Ascending aorta (tissue), 2 donors: ENCODE data around the gene OVCA2. TPM values are rescaled to one million over a fixed set of nuclear protein-coding genes. Genes with fewer than 3 reads are reported as not detected.
A peak's percentile ranks its signal among the peaks of the same experiment; 100 is the strongest.

Experiments
- DNase-seq, 2 donors: peaks; one replicate each; pipeline ENCODE4 v3.0.0-alpha.2; 2019; ENCODE audit warnings: low spot score in 2 of 2
- H3K27ac ChIP-seq, 2 donors: fragments of 200-600 bp; sonication (generic); one replicate each; pipeline ENCODE4 v1.5.1; 2016 to 2017; ENCODE audit warnings: mild to moderate bottlenecking in 1 of 2
- H3K27me3 ChIP-seq: fragments of 200-600 bp; sonication (generic); one replicate; pipeline ENCODE4 v1.5.1; 2017
- H3K36me3 ChIP-seq, 2 donors: fragments of 200-600 bp; sonication (generic); one replicate each; pipeline ENCODE4 v1.5.1; 2016
- H3K4me1 ChIP-seq, 2 donors: fragments of 200-600 bp; sonication (generic); one replicate each; pipeline ENCODE4 v1.5.1; 2016 to 2017; ENCODE audit warnings: mild to moderate bottlenecking in 1 of 2
- H3K4me3 ChIP-seq, 2 donors: fragments of 200-600 bp; sonication (generic); one replicate each; pipeline ENCODE4 v1.5.1; 2016 to 2017; ENCODE audit warnings: mild to moderate bottlenecking in 1 of 2
- H3K9me3 ChIP-seq, 2 donors: fragments of 200-600 bp; sonication (generic); one replicate each; pipeline ENCODE4 v1.5.1; 2016
- intact Hi-C: fragments of 100-400 bp; cut with DNase I; formaldehyde crosslinking; loops from one replicate; pipeline ENCODE4 v1.15.1; 2023
- total RNA-seq: library from RNA; depleted of rRNA; stranded (reverse); fragments of >200 nt; gene quantifications from one replicate; pipeline ENCODE4 v1.1.0, GENCODE V29; 2016
- TF ChIP-seq, protein P1 (sequence below), 3 experiments: fragments of 200-600 bp in 2 of 3; fragments of 450-650 bp in 1 of 3; sonication (generic) in 2 of 3; IDR thresholded peaks; one replicate each; pipeline ENCODE4 v1.5.1; 2016 to 2019; ENCODE audit warnings: antibody characterized with exemption in 3 of 3, mild to moderate bottlenecking in 1 of 3, moderate library complexity in 1 of 3

OVCA2 gene
- total RNA-seq, 1 donor from 2014 or later, result 71.3 TPM

DNA sequence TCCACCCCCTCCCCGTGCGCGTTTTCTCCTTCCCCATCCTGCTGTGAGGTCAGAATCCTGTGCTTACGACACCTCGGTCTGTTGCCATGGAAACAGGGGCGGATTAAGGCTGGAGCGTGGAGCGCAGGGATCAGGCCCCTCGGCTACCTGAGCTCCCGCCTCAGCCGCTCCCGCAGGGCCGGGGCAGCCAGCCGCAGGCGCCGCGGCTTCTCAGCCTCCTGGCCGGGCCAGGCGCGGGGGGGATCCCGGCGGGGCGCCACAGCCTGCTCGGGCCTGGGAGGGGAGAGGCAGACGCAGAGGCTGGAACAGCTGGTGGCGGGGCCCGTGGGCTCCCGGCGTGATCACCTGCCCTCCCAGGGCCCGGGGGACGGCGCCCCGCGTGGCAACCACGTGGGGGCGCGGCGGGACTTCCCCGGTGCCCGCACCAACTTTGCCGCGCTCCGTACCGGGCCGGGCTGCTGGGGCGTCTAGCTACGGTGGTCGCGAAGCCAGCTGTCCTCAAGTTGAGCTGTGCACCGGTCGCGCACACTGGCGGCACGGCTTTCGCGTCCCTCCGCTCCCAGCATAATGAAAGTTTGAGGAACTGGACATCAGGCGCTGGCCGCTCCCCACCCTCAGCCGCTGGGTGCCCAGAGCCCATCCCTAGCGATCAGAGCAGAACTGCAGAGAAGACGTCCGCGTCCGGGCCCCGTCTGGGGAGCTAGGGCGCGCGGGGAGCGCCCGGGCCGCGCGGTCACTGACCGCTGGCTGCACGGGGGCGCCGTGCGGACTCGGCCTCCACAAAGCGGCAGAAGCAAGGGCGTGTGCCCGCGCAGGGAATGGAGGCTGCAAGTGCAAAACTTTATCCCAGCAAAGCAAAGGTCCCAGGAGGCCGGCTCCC, 17.9 kb upstream of the OVCA2 start:
- DNase-seq, result peak in 1 of 2 donors; percentile 79
- intact Hi-C loops, result no loop called here

DNA sequence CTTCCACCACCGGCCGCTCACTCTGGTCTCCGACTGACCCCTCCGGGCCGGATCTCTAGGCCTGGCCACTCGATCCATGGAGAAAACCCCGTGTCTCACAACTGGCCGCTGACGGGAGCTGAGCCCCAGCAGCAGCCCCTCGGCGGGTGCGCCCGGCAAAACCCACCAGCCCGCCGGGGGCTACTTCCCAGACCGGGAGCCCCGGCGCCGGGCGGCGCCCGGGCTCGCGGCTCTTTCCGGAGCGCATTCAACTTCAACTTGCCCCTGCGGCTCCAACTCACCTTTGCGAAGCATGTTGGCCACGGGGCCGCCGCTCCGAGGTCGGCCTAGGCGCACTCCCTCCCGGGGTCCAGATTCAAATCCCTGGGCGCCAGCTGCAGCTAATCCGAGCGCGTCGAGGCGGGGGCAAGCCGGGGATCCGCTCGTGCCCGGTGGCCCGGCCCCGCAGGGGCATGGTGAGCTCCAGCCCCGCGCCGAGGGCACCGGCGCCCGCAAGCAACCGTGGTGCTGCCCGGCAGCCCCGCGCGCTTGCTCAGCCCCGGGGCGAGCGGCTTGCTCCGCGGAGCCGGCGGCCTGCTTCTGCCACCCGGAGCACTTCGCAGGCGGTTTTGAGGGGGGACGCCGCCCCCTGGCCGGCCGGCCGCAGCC, 17.1 kb upstream of the OVCA2 start:
- intact Hi-C loops, result loop anchor here (5.0 kb wide), 1 partner anchor 37 kb away; no protein-coding TSS in a partner anchor
- TF ChIP-seq, protein P1, sequence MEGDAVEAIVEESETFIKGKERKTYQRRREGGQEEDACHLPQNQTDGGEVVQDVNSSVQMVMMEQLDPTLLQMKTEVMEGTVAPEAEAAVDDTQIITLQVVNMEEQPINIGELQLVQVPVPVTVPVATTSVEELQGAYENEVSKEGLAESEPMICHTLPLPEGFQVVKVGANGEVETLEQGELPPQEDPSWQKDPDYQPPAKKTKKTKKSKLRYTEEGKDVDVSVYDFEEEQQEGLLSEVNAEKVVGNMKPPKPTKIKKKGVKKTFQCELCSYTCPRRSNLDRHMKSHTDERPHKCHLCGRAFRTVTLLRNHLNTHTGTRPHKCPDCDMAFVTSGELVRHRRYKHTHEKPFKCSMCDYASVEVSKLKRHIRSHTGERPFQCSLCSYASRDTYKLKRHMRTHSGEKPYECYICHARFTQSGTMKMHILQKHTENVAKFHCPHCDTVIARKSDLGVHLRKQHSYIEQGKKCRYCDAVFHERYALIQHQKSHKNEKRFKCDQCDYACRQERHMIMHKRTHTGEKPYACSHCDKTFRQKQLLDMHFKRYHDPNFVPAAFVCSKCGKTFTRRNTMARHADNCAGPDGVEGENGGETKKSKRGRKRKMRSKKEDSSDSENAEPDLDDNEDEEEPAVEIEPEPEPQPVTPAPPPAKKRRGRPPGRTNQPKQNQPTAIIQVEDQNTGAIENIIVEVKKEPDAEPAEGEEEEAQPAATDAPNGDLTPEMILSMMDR (IDR thresholded peaks at IDR 0.05), result no peak
- Histone ChIP-seq H3K4me3 (peak overlapping the region; percentile 64 to 69), H3K4me1 (peaks cover 0 to 19% of the 10 kb centered on the region in 2 donors), H3K36me3 (no peaks in the 10 kb centered on the region), H3K9me3 (no peaks in the 10 kb centered on the region), H3K27ac (no peak overlapping the region), H3K27me3 (no peaks in the 10 kb centered on the region)
- DNase-seq, result no peak

More for the DNA sequence above, 17.9 kb upstream of the OVCA2 start:
- Histone ChIP-seq H3K4me3 (peak overlapping the region; percentile 64 to 69), H3K4me1 (peaks cover 0 to 17% of the 10 kb centered on the region in 2 donors), H3K9me3 (no peaks in the 10 kb centered on the region), H3K27me3 (no peaks in the 10 kb centered on the region), H3K36me3 (no peaks in the 10 kb centered on the region), H3K27ac (no peak overlapping the region)
- TF ChIP-seq, protein P1 (IDR thresholded peaks at IDR 0.05), result no peak

DNA sequence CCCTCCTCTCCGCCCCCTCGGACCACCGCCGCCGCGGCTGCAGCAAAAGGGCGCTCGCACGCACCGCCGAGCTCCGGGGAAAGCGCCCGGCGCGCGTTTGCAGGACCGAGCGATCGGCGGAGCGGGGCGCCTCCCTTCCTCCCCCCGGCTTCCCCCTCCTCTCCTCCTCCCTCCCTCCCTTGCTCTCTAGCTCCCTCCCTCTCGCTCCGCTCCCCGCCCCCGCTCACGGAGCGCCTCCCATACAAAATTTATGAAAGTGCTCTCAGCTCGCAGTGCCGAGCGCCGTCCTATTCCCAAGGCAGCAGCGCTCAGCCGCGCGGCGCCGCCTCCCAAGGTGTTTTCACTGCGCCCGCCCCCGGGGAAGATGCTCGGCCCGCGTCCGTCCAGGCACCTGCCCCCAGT, 16.6 kb upstream of the OVCA2 start, which contains the start of gene RTN4RL1:
Gene RTN4RL1 (minus strand): TSS at position 115 of the 402 bp plus-strand sequence. CDS start 469 bp downstream, outside the sequence.
- TF ChIP-seq, protein P1 (IDR thresholded peaks at IDR 0.05), result no peak
- Histone ChIP-seq H3K27ac (no peak within 1 kb of the TSS), H3K27me3 (no peaks in the 10 kb centered on the region), H3K4me1 (peaks cover 0 to 20% of the 10 kb centered on the region in 2 donors), H3K4me3 (peak within 1 kb of the TSS; percentile 64 to 69), H3K9me3 (no peaks in the 10 kb centered on the region), H3K36me3 (no peaks in the 10 kb centered on the region)
- intact Hi-C loops, result loop anchor here (5.0 kb wide), 1 partner anchor 38 kb away; no protein-coding TSS in a partner anchor
- peak in 1 of 2 donors; percentile 78 for DNase-seq

DNA sequence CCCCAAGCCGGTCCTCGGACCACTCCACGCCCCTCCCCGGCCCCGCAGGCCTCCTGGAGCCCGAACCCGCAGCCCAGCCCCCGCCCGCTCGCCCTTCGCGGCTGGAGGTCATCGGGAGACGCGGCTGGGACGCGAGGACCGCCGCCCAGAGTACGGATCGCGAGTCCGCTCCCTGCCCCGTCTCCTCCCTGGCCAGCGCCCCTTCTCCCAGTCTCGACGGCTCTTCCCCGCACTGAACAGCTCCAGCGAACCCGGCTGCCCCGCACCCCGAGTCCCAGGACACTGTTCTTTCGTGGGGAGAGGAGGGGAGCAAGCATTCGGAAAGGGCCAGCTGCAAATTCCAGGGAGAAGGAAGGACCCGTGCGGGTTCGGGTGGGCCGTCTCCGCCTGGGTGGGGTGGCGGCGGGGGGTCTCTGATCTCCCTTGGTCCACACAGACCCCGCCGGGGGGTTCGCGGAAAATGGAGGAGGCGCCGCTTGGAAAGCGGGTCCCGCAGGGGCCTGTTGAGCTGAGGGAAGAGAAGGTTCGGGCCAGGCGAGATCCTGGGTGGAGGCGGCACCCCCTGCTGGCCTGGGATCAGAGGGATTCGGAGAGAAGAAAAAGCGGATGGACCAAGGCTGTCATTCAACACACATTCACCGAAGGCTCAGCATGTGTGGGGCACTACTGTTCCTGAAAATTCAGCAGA, 16.1 kb upstream of the OVCA2 start:
- H3K9me3 ChIP-seq, result no peaks in the 10 kb centered on the region
- TF ChIP-seq, protein P1 (IDR thresholded peaks at IDR 0.05), result peak; percentile 48 to 71 (median 61)
- peak overlapping the region; percentile 64 to 69 for H3K4me3 ChIP-seq
- peak in 1 of 2 donors; percentile 73 for DNase-seq
- H3K27me3 ChIP-seq, result no peaks in the 10 kb centered on the region
- H3K4me1 ChIP-seq, result peaks cover 2 to 22% of the 10 kb centered on the region in 2 donors
- H3K36me3 ChIP-seq, result no peaks in the 10 kb centered on the region
- intact Hi-C loops, result loop anchor here (1.0 to 5.0 kb wide), 2 partner anchors 38 to 117 kb away; no protein-coding TSS in a partner anchor
- H3K27ac ChIP-seq, result no peak overlapping the region

DNA sequence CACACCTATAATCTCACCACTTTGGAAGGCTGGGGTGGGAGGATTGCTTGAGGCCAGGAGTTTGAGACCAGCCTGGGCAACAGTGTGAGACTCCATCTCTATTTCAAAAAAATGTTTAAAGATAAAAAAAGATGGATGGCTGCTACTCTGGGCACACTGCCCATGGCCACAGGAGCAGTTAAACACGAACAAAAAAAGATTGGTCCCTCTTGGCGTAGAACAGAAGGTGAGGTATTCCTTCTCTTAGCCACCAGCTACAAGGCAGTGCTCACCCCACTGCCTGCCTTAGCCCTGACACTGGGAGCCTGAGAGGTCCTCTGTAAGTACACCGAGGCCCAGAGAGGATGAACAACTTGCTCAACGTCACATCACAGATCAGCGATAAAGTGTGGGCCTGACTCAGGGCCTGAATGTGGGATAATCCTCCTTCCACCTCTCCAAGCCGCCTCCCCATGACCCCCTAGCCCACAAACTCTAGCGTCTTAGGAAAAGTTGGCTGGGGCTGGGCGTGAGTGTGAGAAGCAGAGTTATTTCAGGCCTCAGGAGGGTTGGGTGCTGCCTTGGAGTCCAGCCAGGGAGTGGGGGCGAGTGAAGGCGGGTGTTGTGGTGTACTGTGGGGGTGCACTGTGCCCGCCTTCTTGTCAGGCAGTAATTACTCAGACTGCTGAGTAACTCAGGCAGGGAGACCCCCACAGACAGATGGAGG, 14.1 kb upstream of the OVCA2 start:
- H3K27me3 ChIP-seq, result no peaks in the 10 kb centered on the region
- no peak overlapping the region for H3K27ac ChIP-seq
- H3K9me3 ChIP-seq, result no peaks in the 10 kb centered on the region
- TF ChIP-seq, protein P1 (IDR thresholded peaks at IDR 0.05), result no peak
- H3K36me3 ChIP-seq, result no peaks in the 10 kb centered on the region
- intact Hi-C loops, result loop anchor here (5.0 kb wide), 1 partner anchor 40 kb away; no protein-coding TSS in a partner anchor
- no peak for DNase-seq
- H3K4me1 ChIP-seq, result peaks cover 7 to 32% of the 10 kb centered on the region in 2 donors
- H3K4me3 ChIP-seq, result no peak overlapping the region
